Esophagus mucosa (tissue), 1 donor: ENCODE measurements around the gene DAG1. TPM values are rescaled to one million over a fixed set of nuclear protein-coding genes. Genes with fewer than 3 reads are reported as not detected.

ENCODE experiments used
- ATAC-seq: fragments of 200-7000 bp; cut with Tn5 transposase; one replicate; pipeline ENCODE4 v1.9.1; 2020
- total RNA-seq: library from RNA; stranded (reverse); gene quantifications from one replicate; pipeline ENCODE4 v1.2.4, GENCODE V29; 2023
- donor health status: DM: yes; HTN: yes; CAD: no.

The DAG1 gene
- total RNA-seq, 1 donor from 2014 or later = 48.3 TPM

- no peak for ATAC-seq
Measured at GRCh38 chr3:49518441-49518840, 48.4 kb downstream of the DAG1 start.

- no peak for ATAC-seq
Measured at GRCh38 chr3:49519296-49519695, 49.2 kb downstream of the DAG1 start.

GRCh38 chr3:49519916-49520385, 49.9 kb downstream of the DAG1 start:
- ATAC-seq = no peak

GRCh38 chr3:49523756-49524747, 54.0 kb downstream of the DAG1 start:
- ATAC-seq = peak; percentile 87

GRCh38 chr3:49529567-49529966, 59.5 kb downstream of the DAG1 start:
- ATAC-seq = no peak

- ATAC-seq = no peak
Measured at GRCh38 chr3:49530231-49530630, 60.2 kb downstream of the DAG1 start.

- ATAC-seq = no peak
Measured at GRCh38 chr3:49530701-49531100, 60.6 kb downstream of the DAG1 start.

GRCh38 chr3:49531218-49531617, 61.2 kb downstream of the DAG1 start:
- no peak for ATAC-seq

- no peak for ATAC-seq
Measured at GRCh38 chr3:49531715-49532114, 61.6 kb downstream of the DAG1 start.

- no peak for ATAC-seq
Measured at GRCh38 chr3:49533031-49533430, 63.0 kb downstream of the DAG1 start.

- no peak for ATAC-seq
Measured at GRCh38 chr3:49533786-49534519, 63.9 kb downstream of the DAG1 start.

- no peak for ATAC-seq
Measured at GRCh38 chr3:49534581-49535441, 64.7 kb downstream of the DAG1 start.

GRCh38 chr3:49535971-49536874, 66.2 kb downstream of the DAG1 start:
- no peak for ATAC-seq

GRCh38 chr3:49536875-49537533, 66.9 kb downstream of the DAG1 start:
- ATAC-seq = no peak

- ATAC-seq = peak; percentile 98
Measured at GRCh38 chr3:49539659-49540560, 69.8 kb downstream of the DAG1 start.

- ATAC-seq = no peak
Measured at GRCh38 chr3:49552087-49552486, 82.0 kb downstream of the DAG1 start.

GRCh38 chr3:49553324-49553691, 83.2 kb downstream of the DAG1 start:
- ATAC-seq = no peak

- peak; percentile 69 for ATAC-seq
Measured at GRCh38 chr3:49553692-49554632, 83.9 kb downstream of the DAG1 start, which contains the start of gene BSN. Gene BSN (plus strand): TSS chr3:49554477. CDS start chr3:49554603, 126 bp downstream.
